GM19035 (cell line): ENCODE results near the gene RIOK2.
A peak's percentile ranks its signal among the peaks of the same experiment; 100 is the strongest.

Source experiments
- ATAC-seq: cut with Tn5 transposase; IDR thresholded peaks from one replicate; pipeline ENCODE4 v1.9.1; 2021; ENCODE audit not compliant: unreplicated experiment

The RIOK2 gene

DNA sequence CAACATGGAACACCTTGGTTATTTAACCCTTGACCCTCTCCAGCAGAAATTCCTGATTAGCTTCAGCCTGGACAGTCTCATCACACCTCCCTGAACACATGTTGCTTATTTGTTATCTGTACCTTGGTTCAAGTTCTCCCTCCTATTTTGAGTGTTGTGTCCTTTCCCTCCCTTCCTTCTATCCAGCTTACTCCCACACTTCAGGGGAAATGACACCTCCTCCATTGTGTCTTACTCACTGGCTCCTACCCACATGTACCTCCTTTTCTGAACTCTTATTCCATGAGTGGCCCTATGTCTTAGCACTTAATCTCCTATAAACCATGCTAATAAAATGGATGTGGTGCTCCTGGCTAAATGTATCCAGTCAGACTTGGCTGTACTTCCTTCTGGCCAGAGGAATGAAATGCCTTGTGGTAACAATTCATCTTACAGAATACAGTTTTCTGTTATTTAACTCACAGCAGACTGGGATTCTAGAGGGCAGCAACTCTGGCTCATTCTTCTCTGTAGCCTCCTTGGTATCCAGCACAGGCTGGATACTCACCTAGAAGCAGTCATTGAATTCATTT is 51.8 kb downstream of the RIOK2 start:
- no peak for ATAC-seq

DNA sequence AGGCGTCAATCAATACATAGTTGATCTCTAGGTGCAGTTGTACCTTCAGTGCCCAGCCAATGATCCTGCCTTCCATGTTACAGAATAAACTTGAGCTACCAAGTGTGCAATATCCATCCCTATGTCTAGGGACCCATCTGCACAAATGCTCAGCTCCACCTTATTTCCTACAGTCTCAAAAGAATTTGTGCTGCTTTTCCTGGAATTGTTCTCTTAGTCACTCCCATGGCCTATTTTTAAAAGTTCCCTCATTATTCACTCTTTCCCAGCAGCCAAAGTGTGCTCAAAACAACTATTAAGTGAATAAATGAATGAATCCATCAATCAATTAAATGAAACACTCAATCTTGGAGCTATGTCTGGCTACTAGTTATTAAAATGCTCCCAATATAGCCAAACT is 55.3 kb downstream of the RIOK2 start:
- ATAC-seq: no peak

DNA sequence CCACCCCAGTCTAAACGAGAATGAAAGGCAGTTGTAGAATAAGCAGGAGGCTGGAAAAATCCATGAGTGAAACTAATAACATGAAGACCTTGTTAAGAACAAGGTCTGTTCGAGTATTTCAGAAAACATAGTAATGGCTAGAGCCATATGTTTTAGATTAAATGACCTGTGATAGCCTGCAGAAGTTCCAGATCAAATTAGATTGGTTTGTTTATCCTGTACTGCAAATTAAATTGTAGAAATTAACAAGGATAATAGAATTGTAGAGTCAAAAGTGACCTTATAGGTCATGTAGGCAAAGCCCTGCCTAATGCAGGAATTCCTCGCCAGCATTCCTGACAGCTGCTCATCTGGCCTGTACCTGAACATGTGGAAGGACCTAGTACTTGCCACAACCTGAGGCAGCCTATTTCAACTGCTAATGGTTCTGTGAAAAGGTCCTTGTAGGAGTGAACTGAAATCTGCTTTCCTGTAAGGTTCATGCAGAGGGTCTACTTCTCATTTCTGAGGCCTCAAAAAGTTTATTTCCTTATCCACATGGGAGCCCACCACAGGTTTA is 57.8 kb downstream of the RIOK2 start:
- ATAC-seq: no peak

DNA sequence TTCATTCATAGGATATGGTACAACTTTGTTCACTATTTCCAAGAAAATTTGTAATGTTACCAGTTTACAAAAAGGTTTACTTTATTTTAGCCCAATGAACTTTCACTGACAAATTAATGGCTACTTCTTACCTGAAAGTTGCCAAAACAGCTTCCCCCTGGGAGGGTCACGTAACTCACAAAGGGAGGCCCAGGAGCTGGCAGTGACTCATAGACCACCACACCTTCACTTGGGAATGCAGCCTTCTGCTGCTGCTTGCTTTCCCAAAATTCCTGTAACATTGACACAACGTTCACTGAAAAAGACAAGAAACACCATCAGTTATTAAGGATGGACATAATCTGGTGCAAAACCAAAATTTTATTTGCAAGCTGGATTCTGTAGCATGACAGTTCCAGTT is 58.7 kb downstream of the RIOK2 start:
- ATAC-seq: no peak

DNA sequence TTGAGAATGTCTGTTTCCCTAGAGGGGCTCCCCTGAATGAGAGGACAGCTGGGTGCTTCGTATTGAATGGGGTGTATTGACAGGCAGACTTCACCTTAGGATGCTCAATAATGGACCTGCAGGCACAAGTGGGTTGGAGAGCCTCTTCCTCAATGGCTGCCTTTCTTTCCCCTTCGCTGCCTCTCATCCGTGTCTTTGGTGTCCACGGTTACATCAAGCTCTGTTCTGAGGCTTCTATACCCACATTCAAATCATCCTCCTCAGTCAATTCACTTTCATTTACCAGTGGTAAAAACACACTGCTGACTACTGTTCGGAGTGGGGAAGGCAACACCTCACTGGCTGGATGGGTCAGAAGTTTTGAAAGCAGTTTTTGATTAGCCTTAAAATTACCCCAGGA is 61.2 kb downstream of the RIOK2 start:
- ATAC-seq: no peak

DNA sequence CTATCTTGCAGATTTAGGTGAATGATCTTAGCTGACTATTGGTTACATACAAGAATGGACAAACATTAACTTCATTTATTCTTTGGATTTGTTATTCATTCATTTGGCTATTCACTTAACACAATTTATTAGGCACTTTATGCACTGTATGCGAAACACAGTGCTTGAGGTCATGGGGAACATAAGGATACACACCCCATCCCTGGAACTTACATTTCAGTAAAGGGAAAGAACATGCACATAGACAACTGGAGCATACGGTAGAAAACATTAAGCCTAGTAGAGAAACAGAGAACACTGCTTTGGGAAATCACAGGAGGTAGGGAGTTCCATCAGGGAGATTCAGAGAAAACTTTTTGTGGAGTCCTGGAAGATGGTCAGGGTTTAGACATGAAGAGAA is 62.9 kb downstream of the RIOK2 start:
- ATAC-seq: no peak

DNA sequence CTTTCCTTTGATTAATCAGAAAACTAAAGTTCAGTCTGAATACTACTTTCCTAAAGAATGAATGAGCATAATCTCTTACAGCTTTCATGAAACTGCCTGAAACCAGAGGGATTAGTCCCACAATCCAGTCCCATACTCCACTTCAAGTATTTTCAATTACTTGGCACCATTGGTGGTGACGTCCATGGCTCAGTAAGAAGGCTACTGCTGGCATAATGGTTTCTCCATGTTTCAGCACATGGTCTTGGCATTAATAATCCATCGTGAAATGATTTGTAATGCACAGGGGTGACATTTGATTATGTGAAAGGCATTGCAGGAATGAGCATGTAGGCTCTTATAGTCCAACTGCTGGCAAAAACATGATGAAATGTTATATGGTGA is 64.0 kb downstream of the RIOK2 start:
- ATAC-seq: no peak

DNA sequence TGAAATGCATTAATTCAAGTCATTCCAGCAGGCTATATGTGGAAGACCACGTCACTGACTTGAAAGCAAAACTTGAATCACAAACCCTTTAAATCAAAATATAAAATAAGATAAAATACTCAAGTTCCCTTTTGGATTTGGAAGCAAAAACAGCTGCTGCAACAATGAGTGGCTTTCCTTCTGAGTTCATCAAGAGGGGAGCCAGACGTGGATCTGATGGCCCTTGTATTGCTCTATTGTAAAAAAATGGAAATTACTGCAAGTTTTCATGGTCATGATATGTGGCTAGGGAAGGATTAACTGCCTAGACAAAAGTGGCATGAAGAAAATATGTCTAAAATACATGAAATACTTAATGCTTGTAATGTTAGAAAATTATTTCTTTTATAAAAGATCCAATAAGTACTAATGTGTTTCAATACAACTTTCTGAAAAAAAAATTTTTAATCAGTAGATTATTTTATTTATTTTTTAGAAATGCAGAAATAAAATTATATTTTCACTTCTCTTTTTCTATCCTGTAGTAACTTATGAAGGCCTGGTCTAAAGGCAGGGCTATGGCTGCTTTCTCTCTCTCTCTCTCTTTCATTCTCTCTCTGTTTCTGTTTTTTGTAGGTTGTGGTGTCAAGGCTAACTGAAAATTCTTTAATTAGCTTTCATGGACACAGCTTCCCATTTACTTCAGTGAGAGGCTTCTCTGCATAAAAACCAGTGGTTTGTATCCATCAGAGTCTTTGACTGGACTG is 64.6 kb downstream of the RIOK2 start:
- peak; percentile 68 for ATAC-seq

DNA sequence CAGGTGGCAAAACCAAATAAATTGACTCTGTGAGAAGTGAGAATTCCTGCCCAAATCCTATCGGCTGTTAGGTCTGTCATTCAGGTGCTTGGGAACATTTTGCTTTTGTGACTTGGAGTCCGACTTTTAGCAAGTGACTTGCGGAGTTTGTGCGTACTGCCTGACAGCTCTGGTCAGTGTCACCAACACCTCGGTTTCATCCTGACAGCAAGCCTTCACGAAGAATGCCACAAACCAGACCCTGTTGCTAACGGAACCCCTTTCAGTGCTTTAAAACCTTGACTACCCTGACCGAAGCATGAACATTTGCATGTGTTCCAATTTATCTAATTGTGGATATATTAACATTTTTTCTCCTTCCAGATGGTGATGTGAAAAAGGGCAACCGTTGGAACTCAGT is 67.1 kb downstream of the RIOK2 start:
- ATAC-seq: no peak

DNA sequence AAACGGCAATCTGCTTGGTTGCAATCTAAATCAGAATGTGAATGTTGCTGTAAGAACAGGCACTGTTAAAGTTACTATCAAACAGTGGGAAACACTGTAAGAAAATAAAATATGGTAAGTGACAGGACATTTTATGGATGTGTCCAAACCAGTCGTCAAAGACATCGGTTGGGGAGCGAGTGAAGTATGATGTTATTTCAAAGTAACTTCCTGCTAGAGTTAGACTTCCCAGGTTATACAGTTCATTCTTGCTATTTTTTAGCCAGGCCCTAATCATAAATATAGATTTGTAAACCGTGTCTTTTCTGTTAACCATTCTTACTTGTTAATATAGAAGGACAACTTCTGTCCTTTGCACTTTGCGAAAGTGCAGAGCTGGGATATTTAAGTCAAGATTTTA is 70.8 kb downstream of the RIOK2 start:
- no peak for ATAC-seq

DNA sequence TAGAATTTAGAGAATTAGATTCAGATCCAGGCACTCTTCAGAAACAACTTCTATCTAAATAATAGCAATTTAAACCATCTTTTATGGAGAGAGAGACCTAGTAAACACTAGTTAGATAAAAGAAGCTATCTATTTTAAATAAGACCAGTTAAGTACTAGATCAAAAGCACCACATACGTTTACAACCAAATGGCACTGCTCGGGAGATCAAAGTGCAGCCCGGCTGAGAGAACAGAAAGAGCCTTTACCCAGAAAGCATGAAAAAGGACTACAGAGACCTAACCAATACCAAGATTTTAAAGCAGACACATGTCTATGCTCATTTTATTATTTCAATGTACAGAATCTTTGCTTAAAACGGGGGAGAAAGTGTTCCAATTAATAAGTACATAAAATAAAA is 71.4 kb downstream of the RIOK2 start:
- no peak for ATAC-seq

DNA sequence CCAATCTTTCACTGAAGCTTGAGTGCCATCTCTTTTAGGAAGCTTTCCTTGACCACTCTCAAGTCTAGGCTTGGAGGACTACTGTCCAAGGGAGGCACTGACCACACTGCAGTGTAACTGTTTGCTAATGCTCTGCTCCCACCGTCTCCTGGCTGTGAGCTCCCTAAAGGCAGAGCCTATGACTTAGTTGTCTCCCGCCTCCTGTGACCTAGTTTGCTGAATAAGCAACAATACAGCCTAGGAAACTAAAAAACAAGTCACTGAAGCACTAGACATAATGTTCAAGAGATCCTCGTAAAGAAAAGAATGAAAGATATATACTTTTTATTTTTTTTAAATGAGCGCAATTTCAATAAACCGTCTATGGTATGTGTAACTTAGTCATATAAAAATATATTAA is 72.0 kb downstream of the RIOK2 start:
- no peak for ATAC-seq
